H54 (cell line): ENCODE results near the gene IP6K1.

Source experiments
- DNase-seq: peaks from one replicate; pipeline ENCODE4 v3.0.0; 2011; ENCODE audit warnings: low spot score, mixed read lengths; ENCODE audit not compliant: insufficient read length
- FAIRE-seq: peaks from 3 replicates; lab custom pipeline; 2011; peaks lifted over from hg19 to GRCh38; lab: Jason Lieb, UNC
- POLR2A ChIP-seq: IDR thresholded peaks from 2 replicates; pipeline ENCODE4 v1.6.1; 2011; ENCODE audit warnings: low read depth, mild to moderate bottlenecking, low read length

IP6K1 gene

DNA sequence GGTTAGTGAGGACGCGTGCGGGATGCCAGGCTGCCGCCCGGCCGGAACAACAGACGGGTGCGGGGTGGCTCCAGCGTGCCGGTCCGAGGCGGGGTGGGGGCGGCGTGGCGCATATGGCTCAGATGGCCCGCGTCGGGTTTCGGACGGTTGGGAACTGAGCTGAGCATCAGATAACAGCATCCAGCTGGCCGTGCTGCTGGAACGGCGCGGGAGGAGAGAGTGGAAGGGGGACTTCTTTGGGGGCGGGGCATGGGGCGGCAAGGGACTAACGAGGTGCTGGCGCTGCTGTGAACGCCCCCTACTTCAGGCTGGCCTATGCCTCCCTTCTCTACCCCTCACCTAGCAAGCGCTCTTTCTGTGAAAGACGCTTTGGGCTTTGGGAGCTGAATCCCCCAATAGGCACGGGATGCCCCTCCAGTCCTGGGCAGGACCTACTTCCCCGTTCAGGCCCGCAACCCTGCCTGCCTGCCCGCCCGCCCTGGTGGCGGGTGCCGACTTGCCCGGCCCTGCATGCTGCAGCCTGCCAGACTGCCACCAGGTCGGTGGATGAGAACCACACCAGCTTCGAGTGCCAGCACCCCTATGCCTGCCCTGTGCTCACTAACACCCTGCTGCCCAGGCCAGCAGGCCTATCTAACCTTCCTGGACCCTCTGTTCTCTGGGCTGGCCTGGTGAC, 17.3 kb upstream of the IP6K1 start:
- TF ChIP-seq POLR2A = no peak
- no peak for FAIRE-seq
- no peak for DNase-seq

DNA sequence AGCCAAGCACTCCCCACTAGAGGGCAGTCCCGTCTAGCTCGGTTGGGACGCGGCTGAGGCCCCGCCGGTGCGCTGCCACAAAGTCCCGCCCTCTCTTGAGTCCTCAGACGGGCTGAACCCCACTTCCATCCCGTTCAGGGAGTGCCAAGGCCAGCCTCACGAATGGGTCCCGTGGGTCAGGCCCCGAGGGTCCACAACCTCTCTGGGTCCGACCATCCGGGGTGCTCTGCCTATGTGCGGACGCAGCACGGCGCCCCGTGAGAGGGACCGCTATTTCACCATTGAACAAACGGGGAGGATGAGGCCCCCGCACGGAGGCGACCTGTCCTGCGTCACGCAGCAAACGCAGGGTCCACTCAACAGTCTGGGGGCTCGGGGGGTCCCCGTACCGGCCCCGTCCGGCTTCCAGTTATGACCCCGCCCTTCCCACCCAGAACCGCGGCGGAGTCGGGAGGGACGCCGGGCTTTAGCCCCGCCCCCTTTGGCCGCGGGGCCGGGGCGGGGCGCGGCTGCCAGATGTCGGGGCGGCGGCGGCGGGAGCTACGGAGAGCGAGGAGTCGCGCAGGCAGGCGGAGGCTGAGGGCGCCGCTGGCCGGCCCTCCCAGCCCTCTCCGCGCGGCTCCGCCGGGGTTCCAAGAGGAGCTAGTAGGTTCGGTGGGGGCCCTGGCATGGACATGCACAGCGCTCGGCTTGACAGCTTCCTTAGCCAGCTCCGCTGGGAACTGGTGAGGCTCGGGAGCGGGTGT, 16.6 kb upstream of the IP6K1 start, which contains the start of gene INKA1:
Gene INKA1, plus strand, starts transcription at position 543 of the 746 bp plus-strand sequence. Its CDS starts 132 bp downstream, at position 675.
- peak; percentile 36 for FAIRE-seq
- peak; percentile 51; the same call in 1 of the 2 replicates for TF ChIP-seq POLR2A
- peak; percentile 81 for DNase-seq

DNA sequence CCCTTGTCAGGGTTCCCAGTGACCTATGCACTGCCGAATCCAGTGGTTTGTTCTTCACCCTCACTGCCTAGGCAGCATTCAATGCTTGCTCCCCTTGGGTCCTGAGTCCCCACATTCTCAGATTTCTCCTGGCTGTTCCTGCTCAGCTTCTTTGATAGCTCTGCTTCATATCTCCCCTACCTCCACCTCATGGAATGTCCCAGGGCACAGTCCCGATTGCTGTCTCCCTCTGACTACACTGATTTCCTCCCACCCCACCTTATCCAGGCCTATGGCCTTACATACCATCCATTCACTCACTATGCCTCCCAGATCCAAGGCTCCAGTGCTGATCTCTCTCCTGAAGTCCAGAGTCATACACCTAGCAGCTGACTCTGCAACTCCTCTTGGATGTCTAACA, 14.8 kb upstream of the IP6K1 start:
- FAIRE-seq (no peak), DNase-seq (no peak)
- no peak for TF ChIP-seq POLR2A

DNA sequence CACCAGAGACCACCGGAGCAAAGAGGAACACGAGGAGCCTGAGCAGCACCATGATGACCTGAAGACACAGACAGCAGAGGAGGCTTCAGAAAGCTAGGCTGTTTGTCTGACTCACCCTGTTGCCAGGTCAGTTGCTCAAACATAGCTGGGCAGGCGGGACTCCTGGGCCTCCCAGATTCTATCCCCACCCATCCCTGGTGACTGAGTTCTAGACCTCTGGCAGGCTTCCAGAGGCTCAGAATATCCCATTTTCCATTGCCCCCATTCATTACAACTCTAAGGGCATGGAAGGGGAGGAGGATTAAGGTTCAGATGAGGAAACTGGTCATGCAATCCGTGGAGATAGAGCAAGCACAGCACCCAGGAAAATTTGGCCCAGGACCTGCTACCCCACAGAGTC, 13.4 kb upstream of the IP6K1 start, which contains the start of gene CDHR4:
Gene CDHR4, minus strand, starts transcription at position 113 of the 400 bp plus-strand sequence. Its CDS starts 61 bp downstream, at position 52.
- DNase-seq (peak; percentile 91), FAIRE-seq (peak; percentile 27)
- TF ChIP-seq POLR2A = no peak

DNA sequence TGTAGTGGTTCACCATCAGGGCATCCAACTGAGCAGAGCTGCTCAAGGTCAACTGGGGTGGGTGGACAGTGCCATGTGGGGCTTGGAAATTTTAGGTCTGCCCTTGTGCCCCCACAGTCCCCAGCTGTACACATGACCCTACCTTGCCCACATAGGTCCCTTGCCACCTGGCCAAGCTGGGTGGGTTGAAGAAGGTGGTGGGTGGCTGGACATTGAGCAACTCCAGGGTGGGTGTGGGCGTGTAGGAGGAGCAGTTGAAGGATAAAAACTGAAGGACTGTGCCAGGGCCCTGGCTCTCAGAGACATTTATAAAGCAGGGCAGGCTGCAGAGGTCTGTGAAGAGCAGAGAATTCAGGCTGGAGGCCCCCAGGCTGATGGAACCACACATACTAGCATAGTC, 12.8 kb upstream of the IP6K1 start:
- no peak for TF ChIP-seq POLR2A
- DNase-seq (no peak), FAIRE-seq (no peak)

DNA sequence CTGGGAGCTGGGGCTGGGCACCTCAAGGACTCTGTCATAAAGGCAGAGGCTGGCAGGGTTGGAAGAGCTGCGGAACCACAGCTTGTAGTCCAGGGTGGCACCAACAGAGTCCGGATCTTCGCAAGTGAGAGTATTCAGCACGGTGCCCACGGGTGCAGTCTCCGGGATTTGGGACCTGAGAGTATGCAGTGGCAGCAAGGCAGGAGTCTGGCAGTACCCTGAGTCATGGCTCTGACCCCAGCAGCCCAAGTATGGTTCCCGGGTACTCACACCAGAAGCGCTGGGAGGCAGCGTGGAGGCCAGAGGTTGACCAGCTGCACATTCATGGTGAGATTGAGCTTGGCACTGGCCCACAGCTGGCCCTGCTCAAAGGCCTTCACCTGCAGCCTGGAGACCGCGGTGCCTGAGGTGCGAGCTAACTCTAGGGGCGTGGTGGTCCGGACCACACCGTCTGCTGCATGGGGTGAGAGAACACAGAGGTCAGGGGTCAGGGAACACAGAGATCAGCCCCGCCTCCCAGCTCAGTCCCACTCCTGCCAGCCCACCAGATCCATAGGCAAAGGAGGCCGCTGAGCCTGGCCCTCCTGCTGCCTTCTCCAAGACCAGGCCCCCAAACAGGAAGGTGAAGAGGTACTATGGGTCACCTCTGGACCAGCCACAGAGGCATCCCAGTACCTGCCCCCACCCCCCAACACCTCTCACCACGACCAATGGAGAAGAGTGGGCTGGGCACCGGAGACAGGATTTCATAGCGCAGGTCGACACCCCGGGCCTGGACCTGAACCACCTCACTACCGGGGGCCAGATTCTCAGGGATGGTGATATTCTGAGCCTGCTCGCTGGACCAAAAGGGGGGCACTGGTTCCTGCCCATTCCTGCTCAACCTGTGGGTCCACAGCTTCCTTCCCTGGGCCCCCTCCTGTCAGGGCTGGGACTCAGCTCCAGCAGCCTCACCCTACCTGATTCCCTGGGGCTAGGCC, 8.9 kb upstream of the IP6K1 start:
- no peak for FAIRE-seq
- DNase-seq = no peak
- TF ChIP-seq POLR2A = no peak

DNA sequence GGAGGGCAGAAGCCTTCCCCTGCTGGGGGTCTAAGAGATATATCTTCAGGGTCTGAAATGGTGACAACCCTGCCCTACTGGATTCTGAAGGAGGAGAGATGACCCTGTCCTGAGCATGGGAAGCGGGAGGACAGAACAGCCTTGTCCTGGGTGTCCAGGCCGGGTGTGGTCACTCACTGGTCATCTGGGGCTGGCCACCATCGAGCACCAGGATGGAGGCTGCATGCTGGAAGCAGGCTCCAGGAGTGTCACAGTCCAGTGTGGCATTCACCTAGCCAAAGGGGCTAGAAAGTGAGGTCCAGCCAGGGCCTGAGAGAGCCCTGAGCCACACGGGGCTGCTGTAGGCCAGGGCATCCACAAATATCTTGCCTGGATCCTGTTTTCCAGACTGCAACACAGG, 8.1 kb upstream of the IP6K1 start:
- TF ChIP-seq POLR2A = no peak
- DNase-seq = no peak
- no peak for FAIRE-seq

DNA sequence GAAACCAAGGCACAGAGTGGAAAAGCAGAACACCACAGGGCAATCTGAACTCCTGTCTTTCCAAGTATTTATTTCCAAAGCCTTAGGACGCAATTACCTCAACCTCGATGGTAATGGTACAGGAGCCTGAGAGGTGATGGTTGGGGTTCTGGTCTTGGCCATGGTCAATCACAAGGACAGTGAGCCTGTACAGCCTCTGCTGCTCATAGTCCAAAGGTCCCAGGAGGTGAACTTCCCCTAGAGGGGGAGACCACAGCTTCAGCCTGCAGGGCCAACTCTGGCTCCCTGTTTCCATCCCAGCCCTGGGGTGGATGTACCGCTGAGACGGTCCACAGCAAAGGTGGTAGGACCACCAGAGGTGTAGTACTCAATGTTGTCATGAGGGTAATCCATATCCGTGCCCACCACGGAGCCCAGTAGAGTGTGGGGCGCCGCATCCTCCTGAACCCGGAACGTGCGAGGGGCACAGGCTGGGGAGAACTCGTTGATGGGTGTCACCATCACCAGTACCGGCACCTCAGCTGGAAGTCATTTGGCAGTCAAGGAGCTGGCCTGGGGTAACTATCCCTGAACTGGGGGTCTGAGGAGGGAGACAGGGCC, 7.2 kb upstream of the IP6K1 start:
- DNase-seq (no peak), FAIRE-seq (no peak)
- TF ChIP-seq POLR2A = no peak

DNA sequence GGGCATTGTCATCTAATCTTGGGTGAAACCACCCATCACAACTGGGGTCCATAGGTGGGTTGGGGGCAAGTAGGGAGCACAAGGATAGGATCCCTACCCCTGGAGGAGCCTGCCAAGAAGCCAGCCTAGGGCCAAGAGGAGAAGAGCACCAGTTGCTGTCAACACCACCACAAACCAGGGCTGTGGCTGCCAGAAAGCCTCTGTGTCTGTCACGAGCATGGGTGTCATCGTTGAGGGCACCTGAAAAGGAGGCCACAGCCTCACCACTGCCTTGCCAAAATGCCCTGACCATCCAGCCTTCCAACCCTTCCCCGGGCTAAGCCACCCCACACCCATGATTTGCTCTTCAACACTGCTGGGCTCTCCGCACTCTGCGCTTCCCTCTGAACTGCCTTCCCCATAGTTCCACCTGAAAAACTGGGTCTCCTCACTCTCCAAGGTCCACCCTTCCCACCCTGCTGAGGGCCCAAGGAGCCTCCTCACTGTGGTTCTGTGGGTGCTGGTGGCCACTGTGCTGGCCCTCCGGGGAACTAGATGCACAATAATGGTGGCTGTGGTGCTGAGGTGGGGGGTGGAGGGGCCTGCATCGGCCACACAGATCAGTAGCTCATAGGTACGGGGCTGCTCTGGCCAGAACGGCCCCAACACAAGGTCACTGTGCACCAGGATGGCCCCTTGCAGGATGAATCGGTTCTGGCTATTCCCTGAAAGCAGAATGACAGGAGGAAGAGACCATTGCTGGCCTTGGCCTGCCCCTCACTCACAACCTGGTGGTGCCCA, 6.2 kb upstream of the IP6K1 start:
- FAIRE-seq (no peak), DNase-seq (no peak)
- no peak for TF ChIP-seq POLR2A

DNA sequence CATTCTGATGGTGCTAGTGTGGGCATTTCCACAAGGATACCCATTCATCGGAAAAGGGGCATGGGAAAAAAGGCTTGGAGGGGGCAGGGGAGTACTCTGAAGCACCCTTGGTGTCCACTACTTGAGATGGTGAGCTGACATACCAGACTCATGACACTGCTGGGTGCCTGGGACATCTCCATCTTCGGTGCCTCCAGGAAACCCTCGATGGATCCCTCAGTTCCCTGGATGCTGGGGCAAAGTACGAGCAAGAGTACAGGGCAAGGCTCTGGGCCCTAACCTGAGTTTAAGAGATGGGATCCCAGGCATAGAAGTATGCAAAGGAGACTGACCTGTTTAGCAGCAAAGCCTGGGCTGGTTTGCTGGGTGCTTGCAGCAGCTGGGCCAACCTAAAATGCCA, 5.2 kb upstream of the IP6K1 start:
- no peak for FAIRE-seq
- DNase-seq = no peak
- no peak for TF ChIP-seq POLR2A

DNA sequence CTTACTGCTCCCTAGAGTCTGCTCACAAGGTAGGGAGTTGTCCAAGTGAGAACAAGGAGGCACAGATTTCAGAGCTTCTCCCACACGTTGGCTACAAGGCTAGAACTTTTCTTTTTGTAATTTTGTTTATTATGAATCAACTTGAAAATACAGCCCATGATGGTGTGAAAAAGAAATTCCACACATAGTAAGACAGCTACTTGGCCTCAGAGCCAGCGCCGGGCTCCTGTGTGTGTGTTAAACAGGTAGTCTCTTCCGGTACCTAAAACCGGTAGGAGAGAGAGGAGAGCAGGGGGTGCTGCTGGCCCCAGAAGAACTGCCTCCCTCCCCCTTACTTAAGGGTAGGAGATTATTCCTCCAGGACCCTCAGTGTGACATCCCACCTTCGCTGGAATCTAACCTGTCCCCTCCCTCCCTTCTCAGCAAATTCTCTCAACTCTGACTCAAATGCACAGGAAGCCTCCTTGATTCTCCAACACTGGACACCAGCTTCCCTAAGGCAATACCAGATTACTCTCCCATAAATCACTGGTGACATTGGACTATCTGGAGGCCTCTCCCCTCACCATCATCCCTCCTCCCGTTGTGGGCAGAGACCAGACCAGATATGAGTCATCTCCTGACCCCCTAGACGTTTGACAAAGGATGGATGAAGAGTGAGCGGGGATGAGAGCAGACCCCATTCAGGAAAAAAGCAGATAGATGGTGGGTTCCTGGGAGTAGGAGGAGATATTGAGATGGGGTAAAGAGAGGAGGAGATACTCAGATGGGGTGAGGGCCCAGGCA, 4.5 kb upstream of the IP6K1 start:
- TF ChIP-seq POLR2A = no peak
- FAIRE-seq (no peak), DNase-seq (no peak)

DNA sequence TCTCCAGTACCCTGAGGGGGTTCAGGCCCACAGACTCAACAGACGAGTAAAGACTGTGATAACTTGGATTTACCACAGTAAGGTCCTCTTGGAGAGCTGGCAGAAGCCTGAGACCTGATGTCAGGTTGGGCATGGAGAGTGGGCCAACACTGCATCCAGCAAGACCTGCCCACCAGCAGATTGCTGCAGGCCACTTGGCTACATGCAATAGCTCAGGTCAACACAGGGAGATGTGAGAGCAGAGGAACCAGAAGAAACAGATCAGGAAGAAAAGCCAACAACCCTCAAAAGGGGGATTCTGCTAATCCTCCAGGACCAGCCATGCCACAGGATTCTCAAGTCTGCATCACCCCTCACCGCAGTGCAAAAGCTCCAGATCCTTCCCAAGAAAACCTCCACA, 1.7 kb upstream of the IP6K1 start:
- DNase-seq (no peak), FAIRE-seq (no peak)
- TF ChIP-seq POLR2A = no peak
